Mesendoderm (in vitro differentiated cells): ENCODE measurements around the gene TSPAN5.
A peak's percentile ranks its signal among the peaks of the same experiment; 100 is the strongest.

Source experiments
- DNase-seq: peaks from one replicate; pipeline ENCODE4 v3.0.0; 2013
- H2AK5ac ChIP-seq: 2 replicates; pipeline ENCODE4 v1.6.1; 2013; ENCODE audit warnings: low read length, inconsistent platforms
- H2BK120ac ChIP-seq: 2 replicates; pipeline ENCODE4 v1.6.1; 2013; ENCODE audit warnings: low read depth, mild to moderate bottlenecking, low read length, moderate library complexity, mixed read lengths
- H2BK15ac ChIP-seq: replicated peaks from 2 replicates; pipeline ENCODE4 v1.6.1; 2013; ENCODE audit warnings: low read depth, mild to moderate bottlenecking, moderate library complexity
- H2BK5ac ChIP-seq: 2 replicates; pipeline ENCODE4 v1.6.1; 2013; ENCODE audit warnings: low read length, inconsistent platforms
- H3K18ac ChIP-seq: 2 replicates; pipeline ENCODE4 v1.6.1; 2013; ENCODE audit warnings: mild to moderate bottlenecking, low read length, mixed read lengths
- H3K23ac ChIP-seq: one replicate; pipeline ENCODE4 v1.6.1; 2013; ENCODE audit warnings: low read length
- H3K27ac ChIP-seq: 2 replicates; pipeline ENCODE4 v1.5.1; 2013; ENCODE audit warnings: low read depth, mild to moderate bottlenecking, inconsistent platforms, low read length, moderate library complexity
- H3K27me3 ChIP-seq: 2 replicates; pipeline ENCODE4 v1.6.1; 2013; ENCODE audit warnings: low read length, control low read depth, mild to moderate bottlenecking, inconsistent platforms; ENCODE audit not compliant: insufficient read depth, poor library complexity
- H3K36me3 ChIP-seq: 2 replicates; pipeline ENCODE4 v1.6.1; 2013; ENCODE audit warnings: low read length, inconsistent platforms; ENCODE audit not compliant: control insufficient read depth, insufficient read depth
- H3K4ac ChIP-seq: one replicate; pipeline ENCODE4 v1.6.1; 2013; ENCODE audit warnings: low read depth, mild to moderate bottlenecking, low read length, moderate library complexity
- H3K4me1 ChIP-seq: 2 replicates; pipeline ENCODE4 v1.6.1; 2013; ENCODE audit warnings: low read depth, low read length, inconsistent platforms; ENCODE audit not compliant: control insufficient read depth
- H3K4me2 ChIP-seq: 2 replicates; pipeline ENCODE4 v1.6.1; 2013; ENCODE audit warnings: low read length
- H3K4me3 ChIP-seq: 2 replicates; pipeline ENCODE4 v1.5.1; 2013; ENCODE audit warnings: mild to moderate bottlenecking, low read length
- H3K56ac ChIP-seq: one replicate; pipeline ENCODE4 v1.6.1; 2013; ENCODE audit warnings: low read length
- H3K79me1 ChIP-seq: 2 replicates; pipeline ENCODE4 v1.6.1; 2013; ENCODE audit warnings: low read length, inconsistent platforms
- H3K79me2 ChIP-seq: 2 replicates; pipeline ENCODE4 v1.6.1; 2013; ENCODE audit warnings: mild to moderate bottlenecking, low read length; ENCODE audit not compliant: control insufficient read depth, insufficient read depth
- H3K9ac ChIP-seq: 2 replicates; pipeline ENCODE4 v1.6.1; 2013; ENCODE audit warnings: low read length, inconsistent platforms
- H4K5ac ChIP-seq: one replicate; pipeline ENCODE4 v1.6.1; 2013; ENCODE audit warnings: low read length
- H4K8ac ChIP-seq: one replicate; pipeline ENCODE4 v1.6.1; 2013; ENCODE audit warnings: low read depth, mild to moderate bottlenecking, control low read depth, low read length, moderate library complexity
- WGBS: extraction: QIAGEN DNeasy Blood & Tissue Kit; methylation state at CpG from one replicate; pipeline ENCODE4 v1.1.7; 2013; ENCODE audit warnings: low lambda C conversion rate, missing lambda C conversion rate; ENCODE audit not compliant: insufficient coverage; ENCODE audit errors: extremely low coverage; 5-methylcytosine and 5-hydroxymethylcytosine counted together

TSPAN5 gene

GRCh38 chr4:98633159-98633558 is 25.3 kb downstream of the TSPAN5 start:
- no peak overlapping the region for H3K4me2 ChIP-seq
- no peaks in the 10 kb centered on the region for H3K27me3 ChIP-seq
- no peak overlapping the region for H3K56ac ChIP-seq
- no peak overlapping the region for H2AK5ac ChIP-seq
- DNase-seq, result no peak
- no peak overlapping the region for H3K9ac ChIP-seq
- WGBS, result no CpG with 5 or more reads among the region's 3 CpGs
- H2BK120ac ChIP-seq, result no peak overlapping the region
- no peak overlapping the region for H4K8ac ChIP-seq
- no peaks in the 10 kb centered on the region for H3K79me2 ChIP-seq
- no peaks in the 10 kb centered on the region for H3K79me1 ChIP-seq
- no peak overlapping the region for H3K4ac ChIP-seq
- no peaks in the 10 kb centered on the region for H3K36me3 ChIP-seq
- H3K4me1 ChIP-seq, result no peaks in the 10 kb centered on the region
- no peak overlapping the region for H4K5ac ChIP-seq
- no peak overlapping the region for H3K23ac ChIP-seq
- H3K27ac ChIP-seq, result no peak overlapping the region
- H3K4me3 ChIP-seq, result no peak overlapping the region
- H2BK5ac ChIP-seq, result no peak overlapping the region
- H3K18ac ChIP-seq, result no peak overlapping the region
- no peak overlapping the region for H2BK15ac ChIP-seq

DNA sequence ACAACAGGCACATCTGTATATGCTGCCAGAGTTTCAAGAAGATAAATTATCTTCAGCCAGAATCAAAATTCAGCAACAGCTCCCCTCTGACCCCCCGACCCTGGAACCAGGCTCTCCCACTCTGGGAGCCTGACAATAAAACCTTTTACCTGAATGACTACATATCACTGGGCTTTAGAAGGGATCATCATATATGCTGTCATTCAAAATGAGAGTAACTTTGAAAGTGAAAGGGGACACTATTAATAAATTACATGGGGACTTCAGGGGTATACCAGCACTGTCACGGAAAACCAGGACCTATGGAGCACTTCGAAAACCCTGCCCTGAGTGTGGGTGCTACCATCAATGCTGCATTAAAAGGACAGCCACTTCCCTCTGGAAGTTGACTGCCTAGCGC is 26.2 kb downstream of the TSPAN5 start:
- WGBS, result no CpG with 5 or more reads among the region's 4 CpGs
- H3K79me1 ChIP-seq, result no peaks in the 10 kb centered on the region

DNA sequence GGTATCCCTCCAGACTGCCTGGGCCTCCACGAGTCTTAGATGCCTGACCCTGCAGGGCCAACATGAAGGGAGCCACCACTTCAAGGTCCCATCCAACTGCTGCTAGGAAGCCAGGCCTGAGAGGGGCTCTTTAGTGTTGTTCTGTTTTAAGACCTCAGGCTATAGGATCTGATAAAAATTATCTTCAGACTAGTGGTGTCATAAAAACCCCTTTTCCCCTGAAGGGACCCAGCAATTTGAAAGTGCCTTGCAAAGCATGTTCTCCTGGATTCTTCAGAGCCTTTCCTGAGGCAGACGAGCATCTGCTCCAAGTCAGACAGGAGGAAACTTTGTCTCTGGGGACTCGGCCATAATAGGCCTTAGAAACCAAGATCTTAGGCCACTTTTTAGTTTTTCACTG is 26.9 kb downstream of the TSPAN5 start:
- no CpG with 5 or more reads among the region's 3 CpGs for WGBS
- Histone ChIP-seq H3K79me1 (no peaks in the 10 kb centered on the region), H3K4ac (no peak overlapping the region), H2AK5ac (no peak overlapping the region), H3K79me2 (no peaks in the 10 kb centered on the region), H3K4me2 (no peak overlapping the region), H3K4me1 (no peaks in the 10 kb centered on the region), H4K8ac (no peak overlapping the region), H3K27ac (no peak overlapping the region), H3K56ac (no peak overlapping the region), H3K9ac (no peak overlapping the region), H3K36me3 (no peaks in the 10 kb centered on the region), H2BK5ac (no peak overlapping the region), H3K18ac (no peak overlapping the region), H2BK120ac (no peak overlapping the region), H3K27me3 (no peaks in the 10 kb centered on the region), H3K4me3 (no peak overlapping the region), H3K23ac (no peak overlapping the region), H2BK15ac (no peak overlapping the region), H4K5ac (no peak overlapping the region)
- no peak for DNase-seq

More for the DNA sequence above, 26.2 kb downstream of the TSPAN5 start:
- Histone ChIP-seq H4K8ac (no peak overlapping the region), H3K23ac (no peak overlapping the region), H4K5ac (no peak overlapping the region), H3K27me3 (no peaks in the 10 kb centered on the region), H2AK5ac (no peak overlapping the region), H3K56ac (no peak overlapping the region), H2BK5ac (no peak overlapping the region), H2BK15ac (no peak overlapping the region), H3K79me2 (no peaks in the 10 kb centered on the region), H3K4me3 (no peak overlapping the region), H3K4ac (no peak overlapping the region), H3K4me1 (no peaks in the 10 kb centered on the region), H2BK120ac (no peak overlapping the region), H3K4me2 (no peak overlapping the region), H3K18ac (no peak overlapping the region), H3K36me3 (no peaks in the 10 kb centered on the region), H3K27ac (no peak overlapping the region), H3K9ac (no peak overlapping the region)
- DNase-seq, result no peak

DNA sequence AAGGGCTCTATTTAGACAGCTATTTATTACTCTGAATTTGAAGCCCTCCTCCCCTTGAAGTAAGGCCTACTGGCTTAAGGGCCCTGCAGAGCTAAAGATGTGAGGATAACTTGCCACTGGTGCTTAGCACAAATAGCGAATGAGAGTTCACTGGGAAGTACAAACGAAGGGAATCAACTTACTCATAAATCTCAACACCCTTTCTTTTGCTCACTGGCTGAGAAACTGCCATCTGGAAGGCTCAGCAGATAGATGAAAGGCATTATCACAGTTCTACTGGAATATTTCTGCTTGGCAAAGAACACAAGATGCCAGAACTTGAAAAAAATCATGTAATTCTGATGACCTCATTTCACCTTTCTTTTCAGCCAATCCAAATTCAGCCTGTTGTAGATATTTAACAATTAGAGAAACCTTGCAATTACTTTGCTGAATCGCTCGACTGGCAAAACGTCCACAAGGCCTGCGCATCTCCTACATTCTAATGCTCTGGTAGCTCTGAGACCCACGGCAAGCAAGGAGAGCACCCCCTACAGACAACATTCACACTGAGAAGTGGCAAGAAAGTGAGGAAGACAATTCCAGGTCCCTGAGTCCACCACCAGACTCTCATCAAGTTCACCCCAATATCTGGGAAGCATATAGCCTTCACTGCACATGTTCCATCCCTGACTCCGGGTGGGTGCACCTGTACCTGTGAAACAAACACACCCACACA is 27.5 kb downstream of the TSPAN5 start:
- H3K4me2 ChIP-seq, result no peak overlapping the region
- H3K4me3 ChIP-seq, result no peak overlapping the region
- no peak overlapping the region for H3K4ac ChIP-seq
- no peak overlapping the region for H4K5ac ChIP-seq
- H2AK5ac ChIP-seq, result no peak overlapping the region
- H3K79me2 ChIP-seq, result no peaks in the 10 kb centered on the region
- no peak overlapping the region for H2BK120ac ChIP-seq
- no peak overlapping the region for H2BK15ac ChIP-seq
- H3K36me3 ChIP-seq, result no peaks in the 10 kb centered on the region
- peak; percentile 57 for DNase-seq
- no peaks in the 10 kb centered on the region for H3K4me1 ChIP-seq
- no peak overlapping the region for H3K9ac ChIP-seq
- H3K79me1 ChIP-seq, result no peaks in the 10 kb centered on the region
- no peak overlapping the region for H2BK5ac ChIP-seq
- no peak overlapping the region for H4K8ac ChIP-seq
- no peak overlapping the region for H3K27ac ChIP-seq
- no peak overlapping the region for H3K18ac ChIP-seq
- no peaks in the 10 kb centered on the region for H3K27me3 ChIP-seq
- H3K23ac ChIP-seq, result no peak overlapping the region
- H3K56ac ChIP-seq, result no peak overlapping the region
- WGBS, result no CpG with 5 or more reads among the region's 8 CpGs

DNA sequence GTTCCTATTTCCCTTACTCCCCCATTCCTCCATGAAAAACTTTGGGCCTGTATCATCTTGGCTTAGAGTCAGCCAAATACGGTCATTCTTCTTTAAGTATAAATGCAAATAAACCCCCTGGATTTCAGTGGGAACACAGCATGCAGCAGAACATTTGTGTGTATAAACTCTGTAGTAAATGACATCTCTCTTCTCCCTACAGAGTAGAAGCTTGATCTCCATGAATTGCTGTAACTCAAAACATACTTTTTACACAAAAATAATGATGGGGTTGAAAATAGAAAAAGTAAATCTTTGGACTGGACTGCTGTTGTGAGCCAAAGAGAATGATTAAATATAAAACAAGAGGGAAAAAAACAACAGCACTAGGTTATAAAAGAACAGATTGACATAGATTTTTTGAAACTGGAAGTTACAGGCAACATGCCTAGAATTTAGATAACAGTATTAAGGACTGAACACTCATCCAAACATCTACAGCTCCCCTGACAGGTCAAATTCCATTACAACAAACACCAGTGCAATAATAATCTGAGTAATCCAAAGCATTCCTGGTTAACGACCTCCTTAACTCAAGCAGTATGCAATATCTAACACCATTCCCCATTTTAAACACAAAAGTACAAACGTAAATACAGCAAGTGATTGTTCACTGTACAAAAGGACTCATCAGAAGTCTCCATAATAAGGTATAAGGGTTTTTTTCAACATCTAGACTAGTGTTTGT is 30.7 kb downstream of the TSPAN5 start:
- no peak overlapping the region for H2BK15ac ChIP-seq
- WGBS, result no CpG with 5 or more reads among the region's 3 CpGs
- H4K5ac ChIP-seq, result no peak overlapping the region
- H3K56ac ChIP-seq, result no peak overlapping the region
- H3K23ac ChIP-seq, result no peak overlapping the region
- H2BK120ac ChIP-seq, result no peak overlapping the region
- no peak overlapping the region for H3K18ac ChIP-seq
- H2BK5ac ChIP-seq, result no peak overlapping the region
- H3K27ac ChIP-seq, result no peak overlapping the region
- no peak overlapping the region for H4K8ac ChIP-seq
- H3K79me2 ChIP-seq, result no peaks in the 10 kb centered on the region
- no peak overlapping the region for H2AK5ac ChIP-seq
- H3K4me1 ChIP-seq, result no peaks in the 10 kb centered on the region
- no peaks in the 10 kb centered on the region for H3K79me1 ChIP-seq
- H3K9ac ChIP-seq, result no peak overlapping the region
- H3K4ac ChIP-seq, result no peak overlapping the region
- DNase-seq, result no peak
- no peaks in the 10 kb centered on the region for H3K36me3 ChIP-seq
- H3K4me2 ChIP-seq, result no peak overlapping the region
- no peak overlapping the region for H3K4me3 ChIP-seq
- no peaks in the 10 kb centered on the region for H3K27me3 ChIP-seq
